HG02885 (cell line): ENCODE data around the gene SHISA9.
"Not testable (repeated sequence)": the region's sequence is repeated elsewhere in the genome, so short reads cannot be mapped to it uniquely, and the experiment has no call there.

Experiments used
- ATAC-seq: cut with Tn5 transposase; IDR thresholded peaks from one replicate; pipeline ENCODE4 v1.9.1; 2021; ENCODE audit warnings: mild to moderate bottlenecking; ENCODE audit not compliant: unreplicated experiment, poor library complexity

Gene SHISA9

DNA sequence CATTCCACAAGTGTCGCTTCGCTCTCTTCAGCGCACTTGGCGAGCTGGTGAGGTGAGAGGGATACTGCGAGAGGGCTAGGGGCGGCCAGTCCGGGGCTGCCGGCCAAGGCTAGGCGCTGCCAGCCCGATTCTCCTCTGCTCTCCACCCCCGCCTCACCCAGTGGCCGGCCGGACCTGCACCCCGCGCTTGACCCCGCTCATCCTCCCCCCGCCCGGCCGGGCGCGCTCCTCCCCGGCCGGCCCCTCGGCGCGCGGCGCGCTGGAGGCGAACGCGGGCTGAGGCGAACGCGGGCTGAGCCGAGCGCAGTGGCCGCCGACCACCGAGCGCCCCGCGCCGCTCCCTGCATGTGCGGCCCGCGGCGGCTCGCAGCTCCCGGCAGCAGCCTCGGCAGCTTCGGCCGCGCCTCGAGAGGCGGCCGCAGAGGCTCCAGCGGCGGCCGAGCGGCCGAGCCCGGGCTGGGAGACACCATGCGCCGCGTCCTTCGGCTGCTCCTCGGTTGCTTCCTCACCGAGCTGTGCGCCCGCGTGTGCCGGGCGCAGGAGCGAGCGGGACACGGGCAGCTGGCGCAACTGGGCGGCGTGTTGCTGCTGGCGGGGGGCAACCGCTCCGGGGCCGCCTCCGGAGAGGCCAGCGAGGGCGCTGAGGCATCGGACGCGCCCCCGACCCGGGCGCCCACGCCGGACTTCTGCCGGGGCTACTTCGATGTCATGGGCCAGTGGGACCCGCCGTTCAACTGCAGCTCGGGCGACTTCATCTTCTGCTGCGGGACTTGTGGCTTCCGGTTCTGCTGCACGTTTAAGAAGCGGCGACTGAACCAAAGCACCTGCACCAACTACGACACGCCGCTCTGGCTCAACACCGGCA is at the start of gene SHISA9:
Gene SHISA9, plus strand, starts transcription at position 2 of the 865 bp plus-strand sequence.
- ATAC-seq = no peak

DNA sequence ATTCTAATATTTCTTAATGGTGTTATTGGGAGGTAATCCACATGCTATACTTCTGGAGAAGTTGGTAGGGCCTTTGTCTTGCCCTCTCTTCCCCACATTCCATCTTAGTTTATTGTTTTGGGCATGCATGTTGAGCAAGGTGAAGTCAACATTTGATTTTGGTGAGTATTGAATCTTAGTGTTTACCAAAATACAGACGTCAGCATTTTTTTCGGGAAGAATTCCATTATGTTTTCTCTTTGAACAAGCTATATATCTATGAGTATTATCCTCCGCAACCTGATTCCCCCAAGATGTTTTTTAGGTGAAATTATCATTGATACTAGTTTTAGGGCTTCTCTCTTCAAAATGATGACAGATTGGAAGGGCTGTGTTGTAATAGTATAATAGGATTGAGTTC is 47.4 kb upstream of the SHISA9 start:
- ATAC-seq = no peak

DNA sequence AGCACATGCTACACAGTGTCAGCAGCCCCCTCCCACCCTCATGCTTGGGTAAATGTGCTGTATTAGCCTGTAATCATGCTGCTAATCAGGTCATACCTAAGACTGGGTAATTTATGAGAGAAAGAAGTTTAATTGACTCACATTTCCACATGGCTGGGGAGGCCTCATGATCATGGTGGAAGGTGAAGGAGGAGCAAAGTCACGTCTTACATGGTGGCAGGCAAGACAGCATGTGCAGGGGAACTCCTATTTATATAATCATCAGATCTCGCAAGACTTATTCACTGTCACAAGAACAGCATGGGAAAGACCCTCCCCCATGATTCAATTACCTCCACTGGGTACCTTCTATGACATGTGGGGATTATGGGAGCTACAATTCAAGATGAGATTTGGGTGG is 44.0 kb upstream of the SHISA9 start:
- ATAC-seq = not testable (repeated sequence)

DNA sequence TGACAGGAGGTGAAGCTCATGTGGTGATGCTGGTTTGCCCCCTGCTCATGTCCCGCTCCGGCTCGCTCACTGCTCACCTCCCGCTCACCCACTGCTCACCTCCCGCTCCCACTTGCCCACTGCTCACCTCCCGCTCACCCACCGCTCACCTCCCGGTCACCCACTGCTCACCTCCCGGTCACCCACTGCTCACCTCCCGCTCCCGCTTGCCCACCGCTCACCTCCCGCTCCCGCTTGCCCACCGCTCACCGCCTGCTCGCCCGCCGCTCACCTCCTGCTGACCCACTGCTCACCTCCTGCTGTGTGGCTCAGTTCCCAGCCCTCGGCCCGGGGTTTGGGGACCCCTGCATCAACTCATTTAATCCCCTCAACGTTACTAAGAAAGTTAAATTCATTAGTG is 39.1 kb upstream of the SHISA9 start:
- ATAC-seq = no peak

DNA sequence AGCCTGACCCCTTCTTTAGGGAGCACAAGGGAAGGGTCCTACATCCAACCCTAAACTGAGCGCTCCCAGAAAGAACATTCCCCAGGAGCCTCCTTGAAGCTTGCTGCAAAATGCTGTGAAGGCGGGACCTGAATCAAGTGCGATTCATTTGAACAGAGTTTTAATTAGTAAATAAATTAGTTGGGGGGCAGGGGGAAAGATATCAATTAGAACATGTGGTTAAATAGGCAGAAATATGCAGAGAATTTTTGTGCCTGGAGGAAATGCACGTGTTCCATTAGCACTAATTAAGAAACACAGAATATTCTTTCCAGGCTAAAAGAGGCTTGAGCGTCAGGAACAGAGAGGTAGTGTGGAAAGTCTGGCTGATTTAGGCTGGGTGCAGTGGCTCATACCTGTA is 38.5 kb upstream of the SHISA9 start:
- no peak for ATAC-seq

DNA sequence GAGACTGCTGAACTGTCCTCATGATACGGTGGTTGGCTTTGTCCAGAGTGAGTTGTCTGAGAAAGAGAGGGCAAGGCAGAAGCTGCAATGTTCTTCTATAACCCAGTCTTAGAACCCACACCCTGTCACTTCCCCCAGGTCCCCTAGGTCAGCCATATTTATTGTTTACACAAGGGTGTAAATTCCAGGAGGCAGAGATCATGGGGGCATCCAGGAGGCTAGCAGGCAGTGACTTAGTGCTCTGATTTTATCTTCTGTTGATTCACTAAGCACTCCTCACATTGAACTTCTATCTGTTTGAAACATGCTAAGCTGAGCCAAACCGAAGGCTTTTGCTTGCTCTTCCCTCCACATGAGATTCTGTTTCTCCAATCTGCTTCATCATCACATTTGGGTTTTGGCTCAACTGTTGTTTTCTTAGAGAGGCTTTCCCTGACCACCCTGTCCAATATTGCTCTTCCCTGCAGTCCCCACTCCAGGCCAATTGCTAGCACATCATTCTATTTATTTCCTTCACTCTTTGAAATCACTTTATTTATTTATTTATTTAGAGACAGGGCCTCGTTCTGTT is 34.3 kb upstream of the SHISA9 start:
- no peak for ATAC-seq

DNA sequence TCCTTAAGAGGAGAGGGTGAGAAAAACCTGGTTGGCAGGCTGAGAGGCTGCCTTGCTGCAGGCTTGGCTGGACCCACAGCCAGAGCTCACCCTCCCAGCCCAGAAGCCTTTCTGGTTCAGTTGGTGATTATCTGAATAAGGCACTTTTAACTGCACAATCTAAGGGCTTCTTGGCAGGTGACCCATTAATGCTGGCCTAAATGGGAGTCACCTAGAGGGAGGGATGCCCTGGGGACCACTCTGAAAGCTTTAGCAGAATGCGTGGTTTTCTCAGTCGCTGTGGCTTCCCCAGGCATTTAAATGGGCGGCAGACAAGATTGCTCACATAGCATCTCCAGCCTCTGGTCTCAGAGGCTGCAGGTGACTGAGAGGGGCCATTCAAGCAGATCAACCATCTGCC is 33.2 kb upstream of the SHISA9 start:
- ATAC-seq = no peak

DNA sequence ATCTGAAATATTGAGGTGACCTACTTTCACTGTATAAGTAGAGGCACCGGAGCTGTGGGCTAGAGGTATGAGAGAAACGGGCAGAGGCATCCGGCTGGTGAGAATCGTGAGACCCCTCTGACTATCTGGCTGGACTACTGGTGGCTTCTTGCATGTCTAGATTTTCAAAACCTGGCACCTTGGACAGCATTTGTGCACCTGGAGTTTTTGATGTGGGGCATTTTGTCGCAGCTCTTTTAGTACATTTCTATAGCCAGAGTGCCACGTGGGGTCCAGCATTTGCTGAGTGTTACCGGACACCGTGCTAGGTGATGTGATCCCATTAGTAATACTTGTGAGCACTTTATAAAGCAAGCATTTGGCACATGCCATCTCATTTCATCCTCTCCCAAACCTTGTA is 32.6 kb upstream of the SHISA9 start:
- no peak for ATAC-seq

DNA sequence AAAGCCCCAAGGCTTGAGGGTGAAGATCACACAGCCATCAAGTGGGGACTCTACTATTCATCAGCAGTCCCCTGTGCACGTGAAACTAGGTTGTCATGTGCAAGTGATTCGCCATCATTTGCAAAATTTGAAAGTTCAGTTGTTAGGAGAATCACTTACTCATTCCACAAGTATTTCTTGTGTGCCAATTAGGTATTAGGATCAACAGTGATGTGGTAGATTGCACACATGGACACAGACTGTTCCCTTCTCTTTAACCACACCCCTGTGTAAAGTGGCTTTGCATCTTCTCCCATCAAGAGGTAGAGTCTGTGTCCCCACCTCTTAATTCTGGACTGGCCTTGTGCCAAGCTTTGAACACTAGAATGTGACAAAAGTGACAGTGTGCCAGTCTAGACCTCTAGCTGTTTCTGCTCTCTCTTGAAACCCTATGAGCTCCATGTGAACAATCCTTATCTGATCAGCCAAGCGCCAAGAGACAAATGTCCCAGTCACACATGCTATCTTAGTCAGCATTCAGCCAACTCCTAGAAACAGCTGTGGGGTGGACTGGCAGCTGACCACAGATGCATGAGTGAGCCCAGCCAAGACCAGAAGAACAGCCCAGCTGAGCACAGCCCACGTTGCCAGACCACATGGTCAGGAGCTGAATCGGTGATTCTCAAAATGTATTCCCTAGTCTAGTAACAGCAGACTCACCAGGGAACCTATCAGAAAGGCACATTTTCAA is 31.5 kb upstream of the SHISA9 start:
- ATAC-seq = no peak

DNA sequence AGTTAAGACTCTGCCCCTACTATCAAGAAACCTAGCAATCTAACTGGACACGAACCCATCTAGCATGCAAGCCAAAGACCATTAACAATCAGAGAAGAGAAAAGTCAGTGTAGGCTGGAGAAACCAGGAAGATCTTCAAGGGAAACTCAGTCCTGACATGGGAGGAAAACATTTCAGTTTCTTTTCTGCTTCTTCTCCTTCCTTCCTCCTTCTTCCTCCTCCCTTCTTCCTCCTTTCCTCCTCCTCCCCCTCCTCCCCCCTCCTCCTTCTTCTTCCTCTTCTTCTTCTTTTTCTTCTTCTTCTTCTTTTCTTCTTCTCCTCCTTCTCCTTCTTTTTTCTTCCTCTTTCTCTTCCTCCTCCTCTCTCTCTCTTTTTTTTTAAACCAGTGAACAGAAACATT is 29.6 kb upstream of the SHISA9 start:
- ATAC-seq = no peak

DNA sequence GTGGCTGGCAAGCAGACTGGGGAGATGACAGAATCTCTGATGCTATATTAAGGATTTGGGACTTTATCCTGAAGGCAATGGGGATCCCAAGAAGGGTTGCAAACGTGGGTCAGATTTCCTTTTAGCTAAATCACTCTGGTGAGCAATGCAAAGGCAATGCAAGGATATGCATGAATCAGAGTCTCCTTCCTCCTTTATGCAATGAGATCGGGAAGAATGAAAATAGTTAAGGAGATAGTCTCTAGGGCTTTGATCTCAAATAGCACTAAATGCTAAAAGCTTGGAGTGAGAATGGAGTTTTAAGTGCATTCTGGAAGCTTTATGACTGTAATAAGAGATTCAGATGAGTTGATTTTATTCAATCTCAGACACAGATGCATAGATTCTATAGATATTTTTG is 27.2 kb upstream of the SHISA9 start:
- no peak for ATAC-seq

DNA sequence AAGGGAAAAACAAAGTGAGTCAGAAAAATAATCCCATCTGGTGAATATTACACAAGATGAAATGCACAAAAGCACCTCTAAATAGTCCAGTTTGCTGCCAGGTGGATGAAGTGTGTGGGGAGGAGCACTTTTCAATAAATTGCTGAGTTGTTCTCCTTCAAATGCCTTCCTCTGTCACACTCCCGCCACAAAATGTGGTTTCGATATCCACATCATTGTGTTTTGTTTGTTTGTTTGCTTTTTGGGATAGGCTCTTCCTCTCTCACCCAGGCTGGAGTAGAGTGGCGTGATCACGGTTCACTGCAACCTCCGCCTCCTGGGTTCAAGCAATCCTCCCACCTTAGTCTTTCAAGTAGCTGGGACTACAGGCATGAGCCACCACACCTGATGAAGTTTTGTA is 24.6 kb upstream of the SHISA9 start:
- no peak for ATAC-seq

DNA sequence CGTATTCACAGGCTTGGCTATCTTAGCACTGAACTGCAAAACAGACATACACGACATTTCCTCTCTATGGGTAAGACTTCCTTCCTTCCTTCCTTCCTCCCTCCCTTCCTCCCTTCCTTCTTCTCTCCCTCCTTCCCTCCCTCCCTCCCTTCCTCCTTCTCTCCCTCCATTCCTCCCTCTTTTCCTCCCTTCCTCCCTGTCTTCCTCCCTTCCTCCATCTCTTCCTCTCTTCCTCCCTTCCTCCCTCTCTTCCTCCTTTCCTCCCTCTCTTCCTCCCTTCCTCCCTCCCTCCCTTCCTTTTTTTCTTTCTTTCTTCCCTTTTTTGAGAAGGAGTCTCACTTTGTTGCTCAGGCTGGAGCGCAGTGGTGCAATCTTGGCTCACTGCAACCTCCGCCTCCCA is 22.4 kb upstream of the SHISA9 start:
- ATAC-seq = no peak

DNA sequence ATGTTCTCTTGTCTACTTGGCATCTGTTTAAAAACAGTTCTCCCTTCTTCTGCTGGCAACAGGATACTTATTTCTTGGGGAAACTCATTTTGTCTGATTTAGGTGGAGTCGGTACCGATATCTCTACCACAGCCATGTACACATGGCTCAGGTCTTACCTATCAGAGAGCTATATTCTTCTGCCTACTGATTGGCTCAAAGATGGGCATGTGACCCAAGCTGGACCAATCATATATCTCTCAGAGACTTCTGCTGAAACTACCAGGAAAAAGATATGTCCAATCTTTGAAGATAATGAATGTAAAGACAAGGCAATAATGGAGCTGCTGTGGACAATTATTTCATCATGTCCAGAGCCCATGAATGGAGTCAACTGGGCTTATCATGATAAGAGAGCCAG is 21.6 kb upstream of the SHISA9 start:
- no peak for ATAC-seq

DNA sequence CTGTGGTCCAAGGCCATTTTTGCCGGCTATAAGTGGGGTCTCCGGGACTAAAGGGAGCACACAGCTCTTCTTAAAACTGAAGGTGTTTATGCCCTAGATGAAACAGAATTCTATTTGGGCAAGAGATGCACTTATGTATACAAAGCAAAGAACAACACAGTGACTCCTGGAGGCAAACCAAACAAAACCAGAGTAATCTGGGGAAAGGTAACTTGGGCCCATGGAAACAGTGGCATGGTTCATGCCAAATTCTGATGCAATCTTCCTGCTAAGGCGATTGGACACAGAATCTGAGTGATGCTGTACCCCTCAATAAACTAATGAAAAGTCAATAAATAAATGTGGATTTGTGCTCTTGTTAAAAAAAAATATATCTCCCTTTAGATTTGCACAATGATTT is 20.2 kb upstream of the SHISA9 start:
- no peak for ATAC-seq

DNA sequence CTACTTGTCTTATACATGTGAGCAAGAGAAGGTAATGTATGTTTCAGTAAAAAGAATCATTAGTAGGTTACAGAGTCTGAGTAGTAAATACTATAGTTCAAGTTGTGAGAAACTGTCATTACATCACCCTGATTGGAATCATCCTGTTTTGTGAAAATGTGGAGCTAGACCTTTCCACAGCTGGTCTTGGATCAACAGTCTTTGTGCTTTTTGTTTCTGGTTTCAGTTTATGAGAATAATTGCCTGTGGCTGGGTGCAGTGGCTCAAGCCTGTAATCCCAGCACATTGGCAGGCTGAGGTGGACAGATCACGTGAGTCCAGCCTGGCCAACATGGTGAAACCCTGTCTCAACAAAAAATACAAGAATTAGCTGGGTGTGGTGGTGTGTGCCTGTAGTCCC is 19.7 kb upstream of the SHISA9 start:
- no peak for ATAC-seq

DNA sequence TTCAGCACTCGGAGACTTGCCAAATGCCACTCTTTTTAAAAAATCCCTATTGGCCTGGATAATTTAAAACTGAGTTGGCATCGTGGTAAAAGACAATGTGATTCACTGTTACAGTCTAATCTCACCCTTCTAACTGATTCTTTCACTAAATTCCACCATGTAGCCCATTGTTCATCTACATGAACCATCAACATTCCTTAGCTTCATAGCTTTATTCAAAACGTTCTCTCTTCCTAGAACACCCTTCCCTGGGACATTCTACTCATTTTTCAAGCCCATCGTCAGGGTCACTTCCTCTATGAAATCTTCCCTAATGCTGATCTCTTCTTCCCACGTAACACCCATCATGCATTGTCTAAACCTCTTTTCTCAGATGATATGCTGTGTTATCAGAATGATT is 15.7 kb upstream of the SHISA9 start:
- no peak for ATAC-seq

DNA sequence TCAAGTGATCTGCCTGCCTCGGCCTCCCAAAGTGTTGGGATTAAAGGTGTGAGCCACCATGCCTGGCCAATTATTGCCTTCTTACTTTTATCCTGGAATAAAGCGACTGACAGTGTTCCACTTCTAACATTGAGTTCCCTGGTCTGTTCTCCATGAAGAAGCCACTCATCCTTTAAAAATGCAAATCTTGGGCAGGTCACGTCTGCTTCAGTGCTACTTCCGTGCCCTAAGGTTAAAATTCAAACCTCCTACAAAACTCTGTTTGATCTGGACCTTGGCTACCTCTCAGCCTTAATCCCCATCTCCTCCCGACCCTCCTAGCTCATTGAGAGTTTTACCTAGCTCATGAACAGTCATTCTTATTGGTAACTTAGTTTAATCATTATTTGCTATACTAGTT is 9.6 kb upstream of the SHISA9 start:
- ATAC-seq = no peak

DNA sequence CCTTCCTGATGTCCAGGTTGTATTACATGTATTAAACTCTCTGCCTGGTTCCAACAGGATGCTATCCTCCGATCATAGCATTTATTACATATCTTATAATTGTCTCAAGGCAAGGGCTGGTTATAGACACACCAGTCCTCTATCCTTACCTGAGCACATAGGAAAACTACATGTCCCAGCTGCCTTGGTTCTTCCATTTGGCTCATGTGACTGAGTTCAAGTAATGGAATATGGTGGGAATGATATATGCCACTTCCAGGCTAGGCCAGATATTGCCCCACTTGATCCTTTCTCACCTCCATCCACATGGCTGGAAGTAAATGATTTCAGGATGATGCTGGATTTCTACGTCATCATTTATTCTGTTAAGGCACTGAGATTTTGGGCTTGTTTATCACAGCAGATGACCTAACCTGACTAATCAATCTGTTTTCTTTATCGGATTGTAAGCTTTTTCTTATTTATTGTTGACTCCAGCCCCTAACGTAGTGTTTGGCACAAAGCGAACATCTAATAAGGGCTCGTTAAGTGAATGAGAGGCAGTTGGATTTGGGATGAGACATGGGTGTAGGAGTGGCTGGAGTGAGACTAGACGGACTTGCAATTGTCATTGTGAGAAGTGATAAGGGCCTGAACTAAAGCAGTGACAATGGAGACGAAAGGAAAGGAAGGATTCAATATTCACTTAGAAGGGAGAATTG is 8.2 kb upstream of the SHISA9 start:
- ATAC-seq = no peak

DNA sequence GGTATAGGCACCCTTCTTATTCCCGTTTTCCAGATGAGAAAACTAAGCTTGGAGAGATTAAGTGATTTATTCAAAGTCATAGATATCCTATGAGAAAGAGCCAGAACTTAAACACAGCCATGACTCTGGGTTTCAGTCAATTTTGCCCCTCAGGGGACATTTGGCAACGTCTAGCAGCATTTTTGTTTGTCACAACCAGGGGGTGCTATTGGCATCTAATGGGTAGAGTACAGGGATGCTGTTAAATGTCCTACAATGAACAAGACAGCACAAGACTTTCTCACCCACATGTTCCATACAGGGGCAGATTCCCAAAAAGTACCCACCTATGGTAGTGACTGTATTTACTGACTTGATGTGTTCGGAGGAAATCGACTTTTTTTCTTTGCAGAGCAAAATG is 4.8 kb upstream of the SHISA9 start:
- ATAC-seq = no peak

DNA sequence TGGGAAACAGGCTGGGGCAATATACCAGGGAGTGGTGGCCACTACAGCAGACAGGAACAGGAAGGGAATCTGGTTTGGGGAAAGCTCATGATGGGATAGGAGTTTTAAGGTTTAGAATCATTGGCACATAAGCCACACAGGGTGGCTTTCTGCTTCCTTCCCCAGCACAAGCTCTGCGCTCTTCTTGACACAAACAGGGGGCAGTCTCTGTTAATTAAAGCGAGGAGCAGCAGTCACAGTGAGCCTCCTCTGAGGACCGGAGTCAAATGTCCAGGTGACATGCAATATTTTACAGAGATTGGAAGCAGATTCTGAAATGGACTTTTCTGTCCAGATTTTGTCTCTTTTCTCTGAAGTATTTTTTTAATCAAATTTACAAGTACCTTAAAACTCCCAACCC is 2.8 kb upstream of the SHISA9 start:
- ATAC-seq = no peak
